GM21360 (cell line): ENCODE data around the gene GNAL.
"Not testable (repeated sequence)": the region's sequence is repeated elsewhere in the genome, so short reads cannot be mapped to it uniquely, and the experiment has no call there.

Source experiments
- ATAC-seq: cut with Tn5 transposase; IDR thresholded peaks from one replicate; pipeline ENCODE4 v1.9.1; 2021; ENCODE audit warnings: mild to moderate bottlenecking, moderate library complexity; ENCODE audit not compliant: unreplicated experiment

Gene GNAL

GRCh38 chr18:11901826-11902438 is 212.9 kb downstream of the GNAL start:
- ATAC-seq: no peak

GRCh38 chr18:11902522-11903292 is 213.6 kb downstream of the GNAL start:
- ATAC-seq: no peak

- no peak for ATAC-seq
Measured at GRCh38 chr18:11905613-11906012, 216.5 kb downstream of the GNAL start.

GRCh38 chr18:11906176-11906575 is 217.1 kb downstream of the GNAL start:
- no peak for ATAC-seq

- ATAC-seq: no peak
Measured at GRCh38 chr18:11906926-11907874, 218.1 kb downstream of the GNAL start.

GRCh38 chr18:11908182-11909060 is 219.4 kb downstream of the GNAL start, which contains the start of gene MPPE1:
TSS of gene MPPE1 (minus strand) at chr18:11908317. CDS start at chr18:11897264, 11,053 bp downstream.
- peak; percentile 86 for ATAC-seq

- ATAC-seq: no peak
Measured at GRCh38 chr18:11909061-11909455, 220.0 kb downstream of the GNAL start.

GRCh38 chr18:11909591-11910026 is 220.5 kb downstream of the GNAL start:
- ATAC-seq: peak; percentile 34

GRCh38 chr18:11916880-11917279 is 227.8 kb downstream of the GNAL start:
- not testable (repeated sequence) for ATAC-seq

GRCh38 chr18:11919522-11919921 is 230.5 kb downstream of the GNAL start:
- ATAC-seq: not testable (repeated sequence)

- no peak for ATAC-seq
Measured at GRCh38 chr18:11923450-11923849, 234.4 kb downstream of the GNAL start.

- ATAC-seq: no peak
Measured at GRCh38 chr18:11925800-11926481, 236.9 kb downstream of the GNAL start.

- no peak for ATAC-seq
Measured at GRCh38 chr18:11927497-11927896, 238.4 kb downstream of the GNAL start.

- ATAC-seq: no peak
Measured at GRCh38 chr18:11932393-11932792, 243.3 kb downstream of the GNAL start.
